ENCODE data around the gene BTG3.

DNA sequence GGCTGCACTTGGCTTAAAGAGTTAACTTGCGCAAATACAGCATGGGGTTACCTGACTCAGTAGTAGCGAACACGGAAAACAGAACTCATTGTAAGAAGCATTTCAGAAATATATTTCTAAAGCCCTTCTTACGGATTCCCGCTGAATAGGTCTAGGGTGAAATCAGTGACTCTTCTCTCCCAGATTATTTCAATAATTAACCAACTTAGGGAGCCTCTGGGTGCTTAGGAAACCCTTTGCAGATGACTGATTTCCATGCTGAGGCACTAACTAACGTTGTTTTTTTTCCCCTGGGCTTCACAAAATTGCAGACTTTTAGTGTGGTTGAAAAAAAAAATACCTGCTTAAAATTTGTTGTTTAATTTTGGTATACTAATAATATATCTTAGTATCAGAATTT is 40.3 kb downstream of the BTG3 start:
- TF ChIP-seq, protein P1, sequence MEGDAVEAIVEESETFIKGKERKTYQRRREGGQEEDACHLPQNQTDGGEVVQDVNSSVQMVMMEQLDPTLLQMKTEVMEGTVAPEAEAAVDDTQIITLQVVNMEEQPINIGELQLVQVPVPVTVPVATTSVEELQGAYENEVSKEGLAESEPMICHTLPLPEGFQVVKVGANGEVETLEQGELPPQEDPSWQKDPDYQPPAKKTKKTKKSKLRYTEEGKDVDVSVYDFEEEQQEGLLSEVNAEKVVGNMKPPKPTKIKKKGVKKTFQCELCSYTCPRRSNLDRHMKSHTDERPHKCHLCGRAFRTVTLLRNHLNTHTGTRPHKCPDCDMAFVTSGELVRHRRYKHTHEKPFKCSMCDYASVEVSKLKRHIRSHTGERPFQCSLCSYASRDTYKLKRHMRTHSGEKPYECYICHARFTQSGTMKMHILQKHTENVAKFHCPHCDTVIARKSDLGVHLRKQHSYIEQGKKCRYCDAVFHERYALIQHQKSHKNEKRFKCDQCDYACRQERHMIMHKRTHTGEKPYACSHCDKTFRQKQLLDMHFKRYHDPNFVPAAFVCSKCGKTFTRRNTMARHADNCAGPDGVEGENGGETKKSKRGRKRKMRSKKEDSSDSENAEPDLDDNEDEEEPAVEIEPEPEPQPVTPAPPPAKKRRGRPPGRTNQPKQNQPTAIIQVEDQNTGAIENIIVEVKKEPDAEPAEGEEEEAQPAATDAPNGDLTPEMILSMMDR (conservative IDR thresholded peaks at IDR 0.05; ENCODE audit: low read length): no peak
- no peak for TF ChIP-seq EZH2phosphoT487 (IDR thresholded peaks at IDR 0.05; ENCODE audit: borderline replicate concordance)

Data from Loucy (cell line).